A673 (cell line): ENCODE data around the gene MYRIP. TPM values are rescaled to one million over a fixed set of nuclear protein-coding genes. Genes with fewer than 3 reads are reported as not detected.

Source experiments
- BruUV-seq: library from RNA; stranded (reverse); fragments of 400-500 nt; replicated peaks from 2 replicates; lab custom pipeline; 2021; lab: Mats Ljungman, UMichigan
- CTCF ChIA-PET: fragments of 300-600 bp; sonication (Branson Sonifier 250); formaldehyde crosslinking; loops from one replicate; lab custom pipeline; 2022; ENCODE audit warnings: antibody characterized with exemption; lab: Charles Lee
- POLR2A ChIA-PET: fragments of 300-600 bp; sonication (Branson Sonifier 250); formaldehyde crosslinking; loops from one replicate; lab custom pipeline; 2022; ENCODE audit warnings: antibody characterized with exemption; ENCODE audit not compliant: low non-redundant PET; lab: Charles Lee
- DNase-seq: peaks from one replicate; pipeline ENCODE4 v3.0.0-alpha.2; 2015; ENCODE audit warnings: low spot score
- H3K27ac ChIP-seq: fragments of 200-600 bp; sonication (generic); 2 replicates; pipeline ENCODE4 v1.5.1; 2016; ENCODE audit warnings: mixed run types, low read depth, mild to moderate bottlenecking, mixed read lengths, antibody characterized with exemption, low read length; ENCODE audit not compliant: poor library complexity, severe bottlenecking
- H3K27me3 ChIP-seq: fragments of 200-600 bp; sonication (generic); replicated peaks from 2 replicates; pipeline ENCODE4 v1.6.1; 2017; ENCODE audit warnings: mixed run types, low read depth, mild to moderate bottlenecking, mixed read lengths, antibody characterized with exemption, low read length; ENCODE audit not compliant: insufficient read depth, poor library complexity
- H3K36me3 ChIP-seq: fragments of 200-600 bp; sonication (generic); 2 replicates; pipeline ENCODE4 v1.6.1; 2016; ENCODE audit warnings: mixed run types, mild to moderate bottlenecking, mixed read lengths, antibody characterized with exemption, low read length; ENCODE audit not compliant: insufficient read depth, poor library complexity, severe bottlenecking
- H3K4me1 ChIP-seq: fragments of 200-600 bp; sonication (generic); 2 replicates; pipeline ENCODE4 v1.6.1; 2017; ENCODE audit warnings: mixed run types, mild to moderate bottlenecking, mixed read lengths, antibody characterized with exemption, low read length; ENCODE audit not compliant: insufficient read depth, poor library complexity, severe bottlenecking
- H3K4me3 ChIP-seq: fragments of 200-600 bp; sonication (generic); 2 replicates; pipeline ENCODE4 v1.5.1; 2016; ENCODE audit warnings: low read depth, mixed run types, mild to moderate bottlenecking, mixed read lengths, low read length; ENCODE audit not compliant: poor library complexity, severe bottlenecking
- H3K9me3 ChIP-seq: fragments of 200-600 bp; sonication (generic); 2 replicates; pipeline ENCODE4 v1.6.1; 2016; ENCODE audit warnings: mixed run types, low read depth, mild to moderate bottlenecking, mixed read lengths, antibody characterized with exemption, low read length; ENCODE audit not compliant: poor library complexity, severe bottlenecking
- CTCF ChIP-seq: fragments of 300-800, 200-600 bp; sonication (generic); conservative IDR thresholded peaks from 2 replicates; pipeline ENCODE4 v1.5.1; 2017; ENCODE audit warnings: low read depth, mild to moderate bottlenecking, antibody characterized with exemption, low read length, moderate library complexity, mixed read lengths
- EZH2 ChIP-seq: fragments of 200-600 bp; sonication (generic); IDR thresholded peaks from 2 replicates; pipeline ENCODE4 v1.6.1; 2017; ENCODE audit warnings: borderline replicate concordance, low read depth, mild to moderate bottlenecking, mixed read lengths, antibody characterized with exemption, low read length; ENCODE audit not compliant: poor library complexity, severe bottlenecking
- intact Hi-C: fragments of 100-400 bp; cut with micrococcal nuclease; formaldehyde crosslinking; loops from one replicate; pipeline ENCODE4 v1.10.0; 2022; ENCODE audit not compliant: unreplicated experiment
- total RNA-seq: library from RNA; stranded (reverse); gene quantifications from 2 replicates; pipeline ENCODE4 v1.2.3, GENCODE V29; 2021

The MYRIP gene
- total RNA-seq, 1 experiment from 2014 or later = not detected

- CTCF ChIA-PET = no interaction called here
Observed at GRCh38 chr3:40291471-40291870, 482.1 kb downstream of the MYRIP start.

GRCh38 chr3:40292637-40293349 is 483.4 kb downstream of the MYRIP start:
- POLR2A ChIA-PET = no interaction called here
- Histone ChIP-seq H3K27ac (no peak overlapping the region), H3K9me3 (no peaks in the 10 kb centered on the region), H3K27me3 (no peaks in the 10 kb centered on the region), H3K4me3 (no peak overlapping the region), H3K4me1 (no peaks in the 10 kb centered on the region), H3K36me3 (no peaks in the 10 kb centered on the region)
- TF ChIP-seq EZH2 = no peak
- TF ChIP-seq CTCF = no peak
- intact Hi-C loops = no loop called here
- no TSS peak for BruUV-seq
- CTCF ChIA-PET = no interaction called here
- peak; percentile 0 for DNase-seq

More at GRCh38 chr3:40291471-40291870, 482.1 kb downstream of the MYRIP start:
- Histone ChIP-seq H3K9me3 (no peaks in the 10 kb centered on the region), H3K36me3 (no peaks in the 10 kb centered on the region), H3K4me1 (no peaks in the 10 kb centered on the region), H3K4me3 (no peak overlapping the region), H3K27ac (no peak overlapping the region), H3K27me3 (no peaks in the 10 kb centered on the region)
- TF ChIP-seq EZH2 (no peak), CTCF (no peak)
- BruUV-seq = no TSS peak
- POLR2A ChIA-PET = no interaction called here
- intact Hi-C loops = no loop called here
- no peak for DNase-seq

- no peaks in the 10 kb centered on the region for H3K4me1 ChIP-seq
- no peak overlapping the region for H3K27ac ChIP-seq
- no TSS peak for BruUV-seq
- no peaks in the 10 kb centered on the region for H3K36me3 ChIP-seq
- POLR2A ChIA-PET = no interaction called here
- intact Hi-C loops = no loop called here
- DNase-seq = no peak
- TF ChIP-seq EZH2 (no peak), CTCF (no peak)
- H3K4me3 ChIP-seq = no peak overlapping the region
- no peaks in the 10 kb centered on the region for H3K9me3 ChIP-seq
- no peaks in the 10 kb centered on the region for H3K27me3 ChIP-seq
- CTCF ChIA-PET = no interaction called here
Observed at GRCh38 chr3:40294434-40294833, 485.0 kb downstream of the MYRIP start.
